Activated CD4-positive, alpha-beta T cell treated with anti-CD3 and anti-CD28 coated beads, Interleukin-2, amount 50 U/mL, for 48 hours (primary cell): ENCODE measurements around the gene C20orf96.
"Not testable (repeated sequence)": the region's sequence is repeated elsewhere in the genome, so short reads cannot be mapped to it uniquely, and the experiment has no call there.

Source experiments
- DNase-seq, 2 experiments: peaks; one replicate each; pipeline ENCODE4 v3.0.0-alpha.2; 2020

C20orf96 gene

DNA sequence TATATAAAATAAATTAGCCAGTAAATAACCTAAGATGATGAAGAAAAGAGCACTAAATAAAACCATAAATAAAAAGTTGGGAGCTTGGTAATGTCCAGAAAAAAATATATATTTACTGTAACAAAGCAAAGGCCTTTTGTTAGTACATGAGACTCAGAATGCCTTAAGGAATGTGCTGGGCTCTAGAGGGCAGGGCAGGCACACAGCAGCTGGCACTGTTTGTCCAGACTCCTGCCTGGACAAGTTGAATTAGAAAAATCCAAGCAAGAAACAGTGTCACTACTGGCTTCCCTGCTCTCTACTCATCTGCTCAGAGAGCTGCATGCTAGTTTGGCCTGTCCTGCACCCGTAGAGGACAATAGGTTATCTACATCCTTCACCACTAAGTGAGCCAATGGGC lies 54.7 kb downstream of the C20orf96 start:
- DNase-seq = no peak

GRCh38 chr20:227439-228105 lies 63.0 kb downstream of the C20orf96 start:
- no peak for DNase-seq

DNA sequence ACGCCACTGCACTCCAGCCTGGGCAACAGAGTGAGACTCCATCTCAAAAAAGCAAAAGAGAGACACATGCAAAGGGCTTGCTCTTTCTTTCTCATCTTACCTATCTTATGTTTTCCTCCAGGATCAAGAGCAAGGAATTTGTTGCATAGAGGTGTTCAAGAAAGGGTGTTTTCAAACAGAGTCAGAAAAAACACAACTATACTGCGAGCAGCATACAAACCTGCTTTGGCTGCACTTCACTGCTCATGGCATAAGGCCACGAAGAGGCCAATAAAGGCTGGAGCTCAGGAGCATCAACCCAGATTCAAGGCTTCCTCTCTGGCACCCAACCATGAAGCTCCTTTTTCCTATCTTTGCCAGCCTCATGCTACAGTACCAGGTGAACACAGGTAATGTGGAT lies 63.6 kb downstream of the C20orf96 start, which contains the start of gene DEFB129:
DEFB129 (plus strand) TSS at position 301 of the 400 bp plus-strand sequence; CDS start at position 332, 31 bp downstream.
- no peak for DNase-seq

DNA sequence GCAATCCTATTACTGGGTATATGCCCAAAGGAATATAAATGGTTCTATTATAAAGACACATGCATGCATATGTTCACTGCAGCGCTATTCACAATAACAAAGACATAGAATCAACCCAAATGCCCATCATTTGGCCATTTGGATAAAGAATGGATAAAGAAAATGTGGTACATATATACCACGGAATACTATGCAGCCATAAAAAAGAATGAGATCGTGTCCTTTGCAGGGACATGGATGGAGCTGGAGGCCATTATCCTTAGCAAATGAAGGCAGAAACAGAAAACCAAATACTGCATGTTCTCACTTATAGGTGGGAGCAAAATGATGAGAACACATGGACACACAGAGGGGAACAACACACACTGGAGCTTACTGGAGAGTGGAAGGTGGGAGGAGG lies 64.7 kb downstream of the C20orf96 start:
- not testable (repeated sequence) for DNase-seq

DNA sequence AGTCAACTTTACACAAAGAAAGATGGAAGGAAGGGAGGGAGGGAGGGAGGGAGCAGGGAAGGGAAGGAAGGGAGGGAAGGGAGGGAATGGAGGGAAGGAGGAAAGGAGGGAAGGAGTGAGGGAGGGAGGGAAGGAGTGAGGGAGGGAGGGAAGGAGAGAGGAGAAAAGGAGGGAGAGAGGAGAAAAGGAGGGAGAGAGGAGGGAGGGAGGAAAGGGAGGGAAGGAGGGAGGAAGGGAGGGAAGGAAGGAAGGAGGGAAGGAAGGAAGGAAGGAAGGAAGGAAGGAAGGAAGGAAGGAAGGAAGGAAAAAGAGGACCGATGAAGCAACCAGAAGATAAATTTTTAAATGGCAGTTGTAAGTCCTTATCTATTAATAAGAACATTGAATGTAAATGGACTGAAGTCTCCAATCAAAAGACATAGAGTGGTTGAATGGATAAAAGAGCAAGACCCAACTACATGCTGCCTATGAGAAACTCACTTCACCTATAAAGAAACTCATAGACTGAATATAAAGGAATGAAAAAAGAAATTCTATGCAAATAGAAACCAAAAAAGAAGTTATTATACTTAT lies 69.2 kb downstream of the C20orf96 start:
- DNase-seq = no peak
